Limb (tissue), 2 donors: ENCODE measurements around the gene ZSCAN10.
"Not testable (repeated sequence)": the region's sequence is repeated elsewhere in the genome, so short reads cannot be mapped to it uniquely, and the experiment has no call there.

Experiments used
- DNase-seq, 2 donors: peaks; one replicate each; pipeline ENCODE4 v3.0.0-alpha.2; 2016; ENCODE audit errors: extremely low spot score in 2 of 2

The ZSCAN10 gene

DNA sequence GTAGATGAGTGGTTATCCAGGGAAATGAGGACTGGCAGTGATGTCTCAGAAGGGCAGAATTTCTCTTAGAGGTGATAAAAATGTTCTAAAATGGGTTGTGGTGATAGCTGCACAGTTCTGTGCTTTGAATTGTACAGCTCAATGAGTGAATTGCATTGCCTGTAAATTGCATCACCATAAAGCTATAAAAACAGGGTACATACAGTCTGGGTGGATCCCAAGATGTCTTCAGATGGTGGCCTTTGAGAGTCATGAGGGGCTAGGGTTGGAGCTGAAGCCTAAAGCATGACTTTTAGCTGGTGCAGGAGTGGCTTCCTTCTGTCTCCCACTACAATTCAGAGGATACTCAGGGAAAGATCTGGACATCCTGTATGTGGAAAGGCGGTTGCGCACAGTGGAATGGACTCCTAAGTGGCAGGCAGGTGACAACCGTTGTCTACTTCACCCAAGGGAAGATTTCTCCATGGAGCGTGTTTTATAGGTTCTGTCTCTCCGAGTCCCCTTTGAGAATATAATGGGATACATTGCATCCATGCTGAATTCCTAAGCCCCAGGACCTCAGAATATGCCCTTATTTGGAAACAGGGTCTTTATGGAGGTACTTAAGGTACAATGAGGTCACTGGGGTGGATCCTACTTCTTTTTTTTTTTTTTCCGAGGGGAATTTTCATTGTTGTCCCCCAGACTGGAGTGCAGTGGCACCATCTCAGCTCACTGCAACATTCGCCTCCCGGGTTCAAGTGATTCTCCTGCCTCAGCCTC, 35.3 kb downstream of the ZSCAN10 start:
- no peak for DNase-seq

DNA sequence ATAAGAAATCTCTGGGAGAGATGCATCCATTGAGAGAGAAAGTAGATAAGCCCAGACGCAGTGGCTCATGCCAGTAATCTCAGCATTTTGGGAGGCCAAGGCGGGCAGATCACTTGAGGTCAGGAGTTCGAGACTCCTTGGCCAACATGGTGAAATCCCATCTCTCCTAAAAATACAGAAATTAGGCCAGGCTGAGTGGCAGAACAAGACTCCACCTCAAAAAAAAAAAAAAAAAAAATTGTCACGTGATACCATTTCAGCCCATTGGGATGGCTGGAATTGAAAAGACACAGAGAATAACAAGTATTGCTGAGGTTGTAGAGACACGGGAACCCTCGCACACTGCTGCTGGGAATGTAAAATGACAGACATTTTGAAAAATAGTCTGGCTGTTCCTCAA, 36.5 kb downstream of the ZSCAN10 start:
- no peak for DNase-seq

GRCh38 chr16:3060339-3061127, 38.6 kb downstream of the ZSCAN10 start:
- DNase-seq = no peak

DNA sequence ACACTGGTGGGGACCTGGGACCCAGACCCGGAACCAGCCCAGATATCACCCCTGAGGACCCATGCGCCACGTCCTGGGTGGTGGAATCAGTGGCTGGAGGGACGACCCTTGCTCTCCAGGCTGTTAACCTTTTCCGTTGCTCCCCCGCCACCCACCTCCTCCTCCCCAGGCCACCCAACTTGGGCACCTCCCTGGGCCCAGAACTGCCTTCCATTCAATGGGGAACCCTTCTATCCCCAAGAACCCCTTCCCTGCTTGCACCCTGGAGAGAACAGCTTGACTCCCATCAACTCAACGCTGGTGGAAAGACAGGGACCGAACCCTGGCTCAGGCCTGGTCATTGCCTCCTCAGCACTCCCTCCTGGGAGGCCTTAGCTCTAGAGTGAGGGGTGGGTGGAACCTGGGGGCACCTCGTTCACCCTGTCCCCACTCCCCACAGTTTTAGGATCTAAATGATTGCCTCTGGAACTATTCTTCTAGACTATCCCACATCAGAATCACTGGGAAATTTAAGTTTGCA, 39.3 kb downstream of the ZSCAN10 start:
- DNase-seq = no peak

- DNase-seq = peak; percentile 83 to 93
Observed at GRCh38 chr16:3059041-3059722, 39.9 kb downstream of the ZSCAN10 start.

DNA sequence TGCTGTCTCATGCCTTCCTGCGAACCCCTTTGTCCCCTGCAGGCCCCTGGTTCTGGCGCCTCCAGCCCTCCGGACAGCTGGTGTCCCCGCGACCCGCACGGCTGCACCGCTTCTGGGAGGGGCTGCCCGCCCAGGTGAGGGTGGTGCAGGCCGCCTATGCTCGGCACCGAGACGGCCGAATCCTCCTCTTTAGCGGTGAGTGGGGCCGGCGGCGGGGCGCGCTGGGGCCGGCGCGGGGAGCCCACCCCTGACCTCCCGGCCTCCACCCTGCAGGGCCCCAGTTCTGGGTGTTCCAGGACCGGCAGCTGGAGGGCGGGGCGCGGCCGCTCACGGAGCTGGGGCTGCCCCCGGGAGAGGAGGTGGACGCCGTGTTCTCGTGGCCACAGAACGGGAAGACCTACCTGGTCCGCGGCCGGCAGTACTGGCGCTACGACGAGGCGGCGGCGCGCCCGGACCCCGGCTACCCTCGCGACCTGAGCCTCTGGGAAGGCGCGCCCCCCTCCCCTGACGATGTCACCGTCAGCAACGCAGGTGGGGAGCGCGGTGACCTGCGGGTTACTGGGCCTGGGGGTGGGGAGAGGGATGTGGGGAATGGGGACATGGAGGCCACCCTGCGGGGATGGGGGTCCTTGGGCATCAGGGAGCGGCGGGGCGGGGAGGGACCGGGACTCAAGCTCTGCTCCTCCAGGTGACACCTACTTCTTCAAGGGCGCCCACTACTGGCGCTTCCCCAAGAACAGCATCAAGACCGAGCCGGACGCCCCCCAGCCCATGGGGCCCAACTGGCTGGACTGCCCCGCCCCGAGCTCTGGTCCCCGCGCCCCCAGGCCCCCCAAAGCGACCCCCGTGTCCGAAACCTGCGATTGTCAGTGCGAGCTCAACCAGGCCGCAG, 40.7 kb downstream of the ZSCAN10 start:
- peak in 1 of 2 donors; percentile 65 for DNase-seq

- DNase-seq = no peak
Observed at GRCh38 chr16:3057181-3058138, 41.6 kb downstream of the ZSCAN10 start.

GRCh38 chr16:3056336-3057180, 42.5 kb downstream of the ZSCAN10 start:
- DNase-seq = no peak

DNA sequence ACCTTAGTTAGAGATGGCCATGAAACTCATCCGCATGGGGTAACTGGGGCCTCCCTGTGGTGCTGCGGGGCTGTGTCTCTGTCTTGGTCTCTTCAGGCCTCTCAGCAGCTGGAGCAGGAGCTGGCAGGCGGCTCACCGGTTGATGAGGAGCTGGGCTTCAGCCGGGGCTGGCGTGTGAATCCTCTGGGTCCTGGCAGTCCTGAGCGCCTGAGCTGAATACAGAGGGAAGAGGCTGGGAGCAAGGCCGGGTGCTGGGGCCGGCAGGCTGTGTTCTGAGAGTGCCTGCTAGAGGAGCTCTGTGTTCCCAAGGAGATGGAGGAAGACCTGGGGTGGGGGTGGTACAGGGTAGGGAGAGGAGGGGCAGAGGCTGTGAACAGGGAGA, 43.4 kb downstream of the ZSCAN10 start:
- DNase-seq = not testable (repeated sequence)

GRCh38 chr16:3054965-3055733, 43.9 kb downstream of the ZSCAN10 start:
- DNase-seq = no peak

DNA sequence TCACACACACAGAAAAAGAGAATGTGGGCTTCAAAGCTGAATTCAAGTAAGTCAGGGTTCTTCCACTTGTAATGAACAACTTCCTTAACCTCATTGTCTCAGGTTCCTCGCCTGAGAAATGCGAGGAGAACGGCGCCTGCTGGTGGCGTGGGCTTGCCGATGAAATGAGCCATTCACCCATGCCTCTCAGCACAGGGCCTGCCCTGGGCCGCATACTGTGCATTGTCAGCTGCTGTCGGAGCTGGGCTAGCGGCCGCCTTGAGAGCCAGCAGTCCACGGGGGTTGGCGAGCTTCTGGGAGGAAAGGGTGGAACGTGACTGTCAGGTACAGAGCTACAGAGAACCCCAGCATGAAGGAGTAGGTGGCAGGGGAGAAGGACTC, 45.8 kb downstream of the ZSCAN10 start:
- not testable (repeated sequence) for DNase-seq

- DNase-seq = not testable (repeated sequence)
Observed at GRCh38 chr16:3052571-3053329, 46.3 kb downstream of the ZSCAN10 start.

GRCh38 chr16:3051494-3051893, 47.6 kb downstream of the ZSCAN10 start:
- no peak for DNase-seq

DNA sequence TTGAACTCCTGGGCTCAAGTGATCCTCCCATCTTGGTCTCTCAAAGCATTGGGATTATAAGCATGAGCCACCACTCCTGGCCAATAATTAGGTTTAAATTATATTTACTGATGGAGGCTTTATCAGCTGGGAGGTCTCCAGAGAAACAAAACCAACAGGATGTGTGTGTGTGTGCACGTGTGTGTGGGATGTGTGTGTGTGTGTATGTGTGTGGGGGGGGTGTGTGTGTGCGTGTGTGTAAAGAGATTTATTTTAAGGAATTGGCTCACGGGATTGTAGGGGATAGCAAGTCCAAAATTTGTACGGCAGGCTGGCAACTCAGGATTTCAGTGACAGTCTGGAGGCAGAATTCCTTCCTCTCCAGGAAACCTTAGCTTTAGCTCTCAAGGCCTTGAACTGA, 48.1 kb downstream of the ZSCAN10 start:
- DNase-seq = no peak

DNA sequence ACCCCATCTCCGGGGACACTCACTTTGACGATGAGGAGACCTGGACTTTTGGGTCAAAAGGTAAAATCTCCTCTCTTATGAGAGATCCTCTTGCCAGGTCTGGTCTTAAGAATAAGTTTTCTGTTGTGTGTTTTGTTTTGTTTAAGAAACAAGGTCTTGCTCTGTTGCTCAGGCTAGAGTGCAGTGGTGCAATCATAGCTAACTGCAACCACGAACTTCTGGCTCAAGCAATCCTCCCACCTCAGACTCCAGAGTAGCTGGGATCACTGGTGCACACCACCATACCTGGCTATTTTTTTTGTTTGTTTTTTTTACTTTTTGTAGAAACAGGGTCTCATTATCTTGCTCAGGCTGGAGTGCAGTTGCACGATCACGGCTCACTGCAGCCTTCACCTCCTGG, 48.6 kb downstream of the ZSCAN10 start:
- no peak for DNase-seq

GRCh38 chr16:3049921-3050481, 49.1 kb downstream of the ZSCAN10 start:
- no peak for DNase-seq

- DNase-seq = no peak
Observed at GRCh38 chr16:3047387-3047720, 51.7 kb downstream of the ZSCAN10 start.
